Stimulated activated CD4-positive, alpha-beta T cell treated with anti-CD3 and anti-CD28 coated beads, Interleukin-1b, Interleukin-23, amount 100 ng/mL, for 4 hours (primary cell): ENCODE results near the gene HIRIP3.
"Not testable (repeated sequence)": the region's sequence is repeated elsewhere in the genome, so short reads cannot be mapped to it uniquely, and the experiment has no call there.

Source experiments
- DNase-seq, 2 donors: peaks; one replicate each; pipeline ENCODE4 v3.0.0-alpha.2; 2020; ENCODE audit warnings: low read depth in 2 of 2

Gene HIRIP3

GRCh38 chr16:30016555-30017276, 21.3 kb upstream of the HIRIP3 start:
- no peak for DNase-seq

- not testable (repeated sequence) for DNase-seq
These were observed 20.0 kb upstream of the HIRIP3 start for GRCh38 chr16:30015450-30015849.

DNA sequence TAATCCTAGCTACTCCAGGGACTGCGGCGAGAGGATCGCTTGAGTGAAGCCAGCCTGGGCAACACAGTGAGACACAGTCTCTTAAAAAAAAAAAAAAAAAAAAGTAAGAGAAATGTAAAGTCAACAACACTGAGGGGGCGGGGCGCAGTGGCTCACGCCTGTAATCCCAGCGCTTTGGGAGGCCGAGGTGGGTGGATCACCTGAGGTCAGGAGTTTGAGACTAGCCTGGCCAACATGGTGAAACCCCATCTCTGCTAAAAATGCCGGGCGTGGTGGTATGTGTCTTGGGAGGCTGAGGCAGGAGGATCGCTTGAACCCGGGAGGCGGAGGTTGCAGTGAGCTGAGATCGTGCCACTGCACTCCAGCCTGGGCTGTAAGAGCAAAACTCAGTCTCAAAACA, 17.2 kb upstream of the HIRIP3 start:
- DNase-seq, result not testable (repeated sequence)

- no peak for DNase-seq
These were observed 16.5 kb upstream of the HIRIP3 start for GRCh38 chr16:30011714-30012504.

DNA sequence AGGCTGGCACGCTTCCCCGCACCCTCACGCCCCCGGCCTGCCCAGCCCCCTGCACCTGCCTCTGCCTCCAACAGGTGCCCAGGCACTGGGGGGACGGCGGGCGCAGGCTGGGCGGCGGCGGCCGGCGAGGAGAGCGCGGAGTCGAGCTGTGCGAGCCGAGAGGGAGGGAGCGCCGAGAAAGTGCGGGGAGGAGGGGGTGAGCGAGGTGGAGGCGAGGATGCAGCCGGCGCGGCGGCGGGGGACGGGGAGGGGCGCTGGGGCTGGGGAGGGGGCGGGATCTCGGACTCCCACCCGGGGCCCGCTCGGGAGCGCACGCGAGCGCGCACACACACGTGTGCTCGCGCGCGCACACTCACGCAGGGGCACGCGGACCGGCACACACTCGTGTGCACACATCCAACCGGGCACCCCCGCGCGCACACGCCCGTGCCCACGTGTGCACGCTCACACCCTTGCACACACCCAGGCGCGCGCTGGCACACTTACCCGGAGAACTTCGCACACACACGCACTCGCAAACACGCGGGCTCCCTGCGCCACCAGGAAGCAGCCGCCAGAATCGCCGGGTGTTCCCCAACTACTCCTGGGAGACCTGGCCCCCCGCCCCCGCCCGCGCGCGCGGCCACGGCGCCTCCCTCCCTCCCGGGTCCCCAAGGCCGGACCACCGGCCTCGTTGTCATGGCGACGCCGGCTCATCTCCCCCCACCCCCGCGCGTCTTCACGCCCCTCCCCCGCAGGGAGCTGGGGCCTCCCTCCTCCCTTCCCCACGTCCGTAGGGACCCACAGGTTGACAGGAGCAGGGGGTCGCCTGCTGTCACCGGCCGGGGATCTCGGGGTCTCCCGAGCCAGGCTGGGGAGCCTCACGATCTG, 15.7 kb upstream of the HIRIP3 start, which contains the start of gene DOC2A:
DOC2A (minus strand) TSS at position 184 of the 870 bp plus-strand sequence. CDS start 805 bp downstream, outside the sequence.
- DNase-seq, result peak; percentile 31 to 37

DNA sequence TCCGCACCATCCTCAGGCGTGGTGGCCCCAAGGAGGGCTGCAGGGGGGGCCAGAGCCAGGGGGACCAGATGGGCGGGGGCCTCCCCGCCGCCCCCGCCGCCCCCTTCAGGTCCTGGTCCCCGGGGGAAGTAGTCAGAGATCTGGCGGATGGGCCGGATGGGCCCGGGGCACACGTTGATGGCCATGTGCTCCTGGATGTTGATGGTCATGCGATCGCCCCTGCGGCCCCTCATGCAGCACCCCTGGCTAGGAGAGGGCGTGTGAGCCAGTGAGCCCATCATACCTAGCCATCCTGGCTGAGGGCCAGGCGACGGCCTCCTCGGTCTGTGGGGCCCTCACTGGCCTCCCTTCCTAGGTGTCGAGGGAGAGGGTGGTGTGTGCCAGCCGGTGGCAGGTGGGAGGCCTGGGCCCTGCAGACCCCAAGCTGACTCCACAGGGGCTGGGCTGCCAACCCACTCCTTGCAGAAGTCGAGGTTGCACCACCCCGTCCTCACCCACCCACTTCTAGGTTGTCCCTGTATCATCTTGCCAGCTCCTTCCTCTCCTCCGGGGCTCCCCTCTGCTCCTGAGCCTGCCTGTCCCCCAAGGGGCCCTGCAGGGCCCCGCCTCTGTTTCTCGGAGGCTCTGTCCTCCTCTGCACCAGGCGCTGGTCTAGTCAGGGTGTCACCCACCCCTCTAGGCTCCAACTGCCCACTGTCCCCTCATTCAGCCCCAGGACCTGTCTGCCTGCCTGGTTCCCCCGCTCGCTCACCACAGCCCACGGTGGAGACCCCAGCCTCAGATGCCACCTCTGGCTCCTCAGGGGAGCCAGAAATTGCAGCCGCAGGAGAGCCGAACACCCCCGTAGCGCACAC, 14.8 kb upstream of the HIRIP3 start:
- DNase-seq, result no peak

- no peak for DNase-seq
These were observed 13.9 kb upstream of the HIRIP3 start for GRCh38 chr16:30009085-30009862.

GRCh38 chr16:30007378-30007895, 12.0 kb upstream of the HIRIP3 start:
- DNase-seq, result no peak

DNA sequence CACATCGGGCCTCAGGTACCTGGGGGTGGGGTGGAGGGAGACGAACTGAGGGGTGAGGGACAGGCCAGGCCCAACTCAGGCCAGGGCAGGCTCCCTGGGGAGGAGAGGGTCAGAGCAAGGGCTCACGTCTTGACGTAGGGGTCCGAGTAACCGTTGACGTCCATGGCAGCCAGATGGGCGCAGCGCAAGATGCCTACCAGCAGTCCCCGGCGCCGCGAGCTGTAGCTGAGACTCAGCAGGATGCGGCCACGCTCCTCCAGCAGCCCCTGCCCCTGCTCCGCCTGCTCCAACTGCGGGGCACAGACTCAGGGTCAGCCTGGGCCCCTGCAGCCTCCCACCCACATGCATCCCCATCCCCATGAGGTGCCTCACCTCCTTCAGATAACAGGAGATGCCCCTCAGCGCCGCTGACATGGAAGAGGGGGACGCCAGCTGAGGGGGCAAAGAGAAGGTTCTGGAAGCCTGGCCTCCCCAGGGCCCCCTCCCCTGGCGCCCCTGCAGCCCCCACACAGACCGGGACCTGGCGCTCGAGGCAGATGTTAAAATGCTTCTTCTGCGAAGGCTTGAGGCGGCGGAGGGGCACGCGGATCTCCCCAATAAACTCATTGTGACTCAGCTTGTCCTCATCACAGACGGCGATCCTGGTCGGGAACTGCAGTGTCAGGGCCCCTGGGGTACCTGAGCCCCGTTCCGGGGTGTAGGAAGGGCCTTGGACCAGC, 11.4 kb upstream of the HIRIP3 start:
- no peak for DNase-seq

GRCh38 chr16:30006095-30006473, 10.7 kb upstream of the HIRIP3 start:
- DNase-seq, result no peak

GRCh38 chr16:30005341-30006094, 10.1 kb upstream of the HIRIP3 start:
- peak in 1 of 2 donors; percentile 29 for DNase-seq

DNA sequence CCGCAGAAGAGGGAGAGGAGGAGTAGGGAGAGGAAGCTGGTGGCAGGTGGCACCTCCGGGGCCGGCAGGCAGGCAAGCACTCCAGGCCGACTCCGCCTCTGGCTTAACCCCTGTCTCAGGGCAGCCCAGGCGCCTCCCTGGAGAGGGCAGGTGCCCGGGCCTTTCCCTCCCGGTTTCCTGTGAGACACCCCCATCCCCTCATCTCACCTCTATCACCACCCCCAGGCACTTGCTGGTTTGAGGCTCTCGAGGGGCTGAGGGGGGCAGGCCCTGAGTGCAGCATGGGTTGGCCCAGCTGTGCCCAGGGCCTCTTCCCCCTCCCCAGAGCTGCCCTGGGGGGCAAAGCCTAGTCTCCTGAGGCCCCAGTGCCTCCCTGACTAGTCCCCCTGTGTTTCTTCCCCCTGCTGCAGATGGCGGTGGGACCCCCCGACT, 9.4 kb upstream of the HIRIP3 start:
- DNase-seq, result no peak

DNA sequence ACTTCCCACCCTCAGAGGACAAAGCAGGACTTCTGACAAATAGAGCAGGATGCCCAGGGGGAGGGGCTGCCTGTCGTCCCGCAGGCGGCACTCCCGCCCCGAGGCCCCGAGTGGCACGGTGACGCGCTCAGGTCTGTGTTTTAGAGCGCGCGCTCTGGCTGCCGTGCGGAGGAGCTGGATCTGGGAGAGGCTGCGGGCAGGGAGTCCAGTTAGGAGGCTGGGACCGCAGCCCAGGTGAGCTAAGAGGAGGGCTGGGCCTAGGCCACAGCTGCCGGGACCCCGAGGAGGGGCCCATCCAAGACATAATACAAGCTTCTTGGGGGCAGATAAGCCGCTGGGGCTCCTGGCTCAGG, 9.0 kb upstream of the HIRIP3 start:
- no peak for DNase-seq

DNA sequence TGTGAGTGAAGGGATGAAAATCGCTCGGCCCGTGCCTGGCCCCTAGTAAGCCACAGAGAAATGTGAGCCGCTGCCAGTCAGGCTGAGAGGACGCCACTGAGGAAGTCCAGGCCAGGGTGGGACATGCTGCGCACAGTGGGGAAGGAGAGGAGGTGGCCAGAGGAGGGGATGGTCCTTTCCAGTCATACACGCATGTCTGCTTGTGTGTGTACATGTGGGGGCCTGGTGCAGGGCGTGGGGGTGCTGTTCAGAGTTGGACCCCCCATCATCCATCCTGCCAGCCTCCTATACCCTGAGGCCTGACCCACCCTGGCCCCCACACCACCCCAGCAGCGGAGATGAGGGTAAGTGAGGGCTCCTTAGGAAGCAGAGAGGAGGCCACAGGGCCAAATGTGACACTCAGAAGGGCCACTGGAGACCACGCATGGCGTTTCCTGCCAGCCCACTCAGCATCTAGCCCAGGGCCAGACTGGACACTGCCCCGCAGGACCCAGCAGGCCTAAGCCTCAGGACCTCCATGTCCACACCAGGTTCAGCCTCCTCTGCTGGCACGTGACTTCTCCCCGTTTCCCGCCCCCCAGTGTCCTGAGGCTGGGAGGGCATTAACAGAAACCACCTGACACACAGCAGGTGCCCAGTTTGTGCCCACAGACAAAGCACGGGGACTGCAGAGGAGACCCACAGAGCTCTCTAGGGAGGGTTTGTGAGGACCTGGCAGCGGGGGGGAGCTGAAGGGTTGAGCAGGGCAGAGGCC, 8.4 kb upstream of the HIRIP3 start:
- no peak for DNase-seq

GRCh38 chr16:30002614-30003346, 7.4 kb upstream of the HIRIP3 start:
- DNase-seq, result no peak

DNA sequence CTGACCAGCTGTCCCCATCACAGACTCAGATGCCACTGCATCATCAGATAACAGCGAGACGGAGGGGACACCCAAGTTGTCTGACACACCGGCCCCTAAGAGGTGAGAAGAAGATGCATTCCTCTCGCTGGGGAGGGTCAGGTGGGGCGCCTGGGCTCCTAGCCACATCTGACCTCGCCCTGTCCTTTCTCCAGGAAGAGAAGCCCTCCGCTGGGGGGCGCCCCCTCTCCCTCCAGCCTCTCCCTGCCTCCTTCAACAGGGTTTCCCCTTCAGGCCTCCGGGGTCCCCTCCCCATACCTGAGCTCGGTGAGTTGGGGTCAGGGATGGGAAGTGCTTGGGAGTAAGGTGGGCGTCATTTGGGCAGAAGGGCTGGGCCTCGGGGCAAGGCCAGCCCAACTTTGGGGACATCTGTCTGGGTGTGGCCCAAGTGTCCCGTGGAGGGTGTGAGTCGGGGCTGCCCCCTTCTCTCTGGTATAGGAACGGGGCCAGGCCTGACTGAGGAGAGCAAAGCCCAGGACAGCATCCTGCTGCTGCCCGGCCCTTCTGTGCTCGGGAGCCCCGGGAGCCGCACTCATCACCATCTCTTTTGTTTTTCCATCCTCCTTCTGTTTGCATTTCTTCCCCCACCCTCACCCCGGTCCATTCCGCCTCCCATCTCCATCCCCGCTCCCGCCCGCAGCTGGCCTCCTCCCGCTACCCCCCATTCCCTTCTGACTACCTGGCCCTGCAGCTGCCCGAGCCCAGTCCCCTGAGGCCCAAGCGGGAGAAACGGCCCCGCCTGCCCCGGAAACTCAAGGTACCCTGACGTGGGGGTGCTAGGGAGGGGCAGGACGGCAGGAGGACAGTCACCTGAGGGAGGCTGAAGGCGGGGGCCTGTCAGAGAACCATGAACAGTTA, 5.6 kb upstream of the HIRIP3 start:
- no peak for DNase-seq
